K562 (cell line): ENCODE data around the gene CD46. TPM values are rescaled to one million over a fixed set of nuclear protein-coding genes. Genes with fewer than 3 reads are reported as not detected.

Experiments used
- ELK1 ChIP-seq: sonication (generic); formaldehyde crosslinking; IDR thresholded peaks from 2 replicates; pipeline ENCODE4 v1.8.1; 2022; ENCODE audit warnings: missing genetic modification reagents
- FOSL1 ChIP-seq: fragments of 200-800 bp; sonication (Bioruptor generic); conservative IDR thresholded peaks from 2 replicates; pipeline ENCODE4 v1.6.1; 2016; ENCODE audit warnings: missing genetic modification characterization, missing compliant biosample characterization
- FOXP1 ChIP-seq: sonication (generic); formaldehyde crosslinking; IDR thresholded peaks from 2 replicates; pipeline ENCODE4 v1.8.0; 2022; ENCODE audit warnings: mild to moderate bottlenecking, missing genetic modification reagents
- NFYB ChIP-seq: IDR thresholded peaks from 2 replicates; pipeline ENCODE4 v1.6.1; 2011; ENCODE audit warnings: mild to moderate bottlenecking, moderate library complexity; ENCODE audit not compliant: insufficient read length; ENCODE audit errors: extremely low read depth
- NUFIP1 ChIP-seq: fragments of 450-650 bp; IDR thresholded peaks from 2 replicates; pipeline ENCODE4 v1.6.1; 2018; ENCODE audit not compliant: partially characterized antibody
- RBBP5 ChIP-seq: fragments of 200-600 bp; sonication (generic); IDR thresholded peaks from 2 replicates; pipeline ENCODE4 v1.6.1; 2012; ENCODE audit warnings: borderline replicate concordance, mild to moderate bottlenecking, low read length, control low read depth, inconsistent platforms; ENCODE audit not compliant: insufficient read depth, poor library complexity, severe bottlenecking
- TCF7 ChIP-seq: sonication (generic); IDR thresholded peaks from 2 replicates; pipeline ENCODE4 v1.6.1; 2016; ENCODE audit warnings: antibody characterized with exemption, borderline replicate concordance
- ZNF197 ChIP-seq: fragments of 200-800 bp; sonication (Bioruptor generic); IDR thresholded peaks from 2 replicates; pipeline ENCODE4 v1.6.1; 2016; ENCODE audit warnings: low read depth, missing genetic modification characterization, missing compliant biosample characterization
- ZNF24 ChIP-seq: fragments of 450-650 bp; IDR thresholded peaks from 2 replicates; pipeline ENCODE4 v1.6.1; 2016
- polyA plus RNA-seq, 8 experiments: library from polyadenylated mRNA; depleted of rRNA in 4 of 8; stranded (reverse) in 5 of 8; unstranded in 3 of 8; fragments of >200 nt; fragmentation: Nextera tagmentation in 2 of 8; fragmentation: Illumina TruSeq in 1 of 8; extraction: Ambion mirVana in 2 of 8; extraction: Trizol in 1 of 8; gene quantifications; 2 replicates each; pipeline versions ENCODE4 v1.2.1 to v1.2.3, GENCODE V29; 2011 to 2014; ENCODE audit warnings: inconsistent platforms in 1 of 8, missing spikeins in 1 of 8
- total RNA-seq, 7 experiments: library from RNA; depleted of rRNA in 6 of 7; stranded (reverse); fragments of >200 nt in 6 of 7; fragmentation: Illumina TruSeq in 2 of 7; extraction: Trizol in 2 of 7; gene quantifications; 2 replicates each; pipeline versions ENCODE4 v1.2.1 to v1.2.3, GENCODE V29; 2011 to 2021; ENCODE audit warnings: low replicate concordance in 1 of 7
- TF ChIP-seq, protein P1 (sequence below): fragments of 250-450 bp; sonication (Bioruptor Pico); IDR thresholded peaks from 2 replicates; pipeline ENCODE4 v1.5.0; 2022; ENCODE audit warnings: mild to moderate bottlenecking
- TF ChIP-seq, protein P2 (sequence below): fragments of 450-650 bp; formaldehyde crosslinking; IDR thresholded peaks from 2 replicates; pipeline ENCODE4 v1.4.0; 2020; ENCODE audit warnings: mild to moderate bottlenecking, mixed read lengths
- TF ChIP-seq, protein P3 (sequence below): IDR thresholded peaks from 2 replicates; pipeline ENCODE4 v1.6.1; 2011; ENCODE audit not compliant: insufficient read length; ENCODE audit errors: extremely low read depth
- TF ChIP-seq, protein P4 (sequence below): fragments of 200-800 bp; sonication (Bioruptor generic); IDR thresholded peaks from 2 replicates; pipeline ENCODE4 v1.6.1; 2017; ENCODE audit warnings: missing genetic modification characterization, missing compliant biosample characterization
- TF ChIP-seq, protein P5 (sequence below), 2 experiments: fragments of 450-650 bp in 1 of 2; sonication (generic) in 1 of 2; formaldehyde crosslinking in 1 of 2; IDR thresholded peaks in 1 of 2; conservative IDR thresholded peaks in 1 of 2; 2 replicates each; pipeline versions ENCODE4 v1.6.1 to v1.8.1; 2016 to 2023; ENCODE audit warnings: mild to moderate bottlenecking in 2 of 2, moderate library complexity in 2 of 2, inconsistent platforms in 1 of 2, missing genetic modification reagents in 1 of 2
- TF ChIP-seq, protein P6 (sequence below): sonication (generic); formaldehyde crosslinking; IDR thresholded peaks from 2 replicates; pipeline ENCODE4 v1.8.1; 2023; ENCODE audit warnings: mild to moderate bottlenecking, missing genetic modification reagents

CD46 gene
- total and polyA plus RNA-seq, 9 of the 15 experiments (the other 6 are each of a cell fraction or from before 2014, with no cell fraction given): 87.9 to 374 (median 156) TPM

- TF ChIP-seq RBBP5 (peak; percentile 78), ZNF24 (no peak), TCF7 (no peak), ELK1 (CRISPR knock-in tag) (no peak), FOXP1 (no peak), NUFIP1 (no peak), FOSL1 (peak; percentile 75), ZNF197 (CRISPR knock-in tag) (no peak), NFYB (no peak)
- TF ChIP-seq, protein P1, sequence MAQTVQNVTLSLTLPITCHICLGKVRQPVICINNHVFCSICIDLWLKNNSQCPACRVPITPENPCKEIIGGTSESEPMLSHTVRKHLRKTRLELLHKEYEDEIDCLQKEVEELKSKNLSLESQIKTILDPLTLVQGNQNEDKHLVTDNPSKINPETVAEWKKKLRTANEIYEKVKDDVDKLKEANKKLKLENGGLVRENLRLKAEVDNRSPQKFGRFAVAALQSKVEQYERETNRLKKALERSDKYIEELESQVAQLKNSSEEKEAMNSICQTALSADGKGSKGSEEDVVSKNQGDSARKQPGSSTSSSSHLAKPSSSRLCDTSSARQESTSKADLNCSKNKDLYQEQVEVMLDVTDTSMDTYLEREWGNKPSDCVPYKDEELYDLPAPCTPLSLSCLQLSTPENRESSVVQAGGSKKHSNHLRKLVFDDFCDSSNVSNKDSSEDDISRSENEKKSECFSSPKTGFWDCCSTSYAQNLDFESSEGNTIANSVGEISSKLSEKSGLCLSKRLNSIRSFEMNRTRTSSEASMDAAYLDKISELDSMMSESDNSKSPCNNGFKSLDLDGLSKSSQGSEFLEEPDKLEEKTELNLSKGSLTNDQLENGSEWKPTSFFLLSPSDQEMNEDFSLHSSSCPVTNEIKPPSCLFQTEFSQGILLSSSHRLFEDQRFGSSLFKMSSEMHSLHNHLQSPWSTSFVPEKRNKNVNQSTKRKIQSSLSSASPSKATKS (CRISPR knock-in tag): no peak
- TF ChIP-seq, protein P2, sequence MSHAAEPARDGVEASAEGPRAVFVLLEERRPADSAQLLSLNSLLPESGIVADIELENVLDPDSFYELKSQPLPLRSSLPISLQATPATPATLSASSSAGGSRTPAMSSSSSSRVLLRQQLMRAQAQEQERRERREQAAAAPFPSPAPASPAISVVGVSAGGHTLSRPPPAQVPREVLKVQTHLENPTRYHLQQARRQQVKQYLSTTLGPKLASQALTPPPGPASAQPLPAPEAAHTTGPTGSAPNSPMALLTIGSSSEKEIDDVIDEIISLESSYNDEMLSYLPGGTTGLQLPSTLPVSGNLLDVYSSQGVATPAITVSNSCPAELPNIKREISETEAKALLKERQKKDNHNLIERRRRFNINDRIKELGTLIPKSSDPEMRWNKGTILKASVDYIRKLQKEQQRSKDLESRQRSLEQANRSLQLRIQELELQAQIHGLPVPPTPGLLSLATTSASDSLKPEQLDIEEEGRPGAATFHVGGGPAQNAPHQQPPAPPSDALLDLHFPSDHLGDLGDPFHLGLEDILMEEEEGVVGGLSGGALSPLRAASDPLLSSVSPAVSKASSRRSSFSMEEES (CRISPR knock-in tag): no peak
- TF ChIP-seq, protein P3, sequence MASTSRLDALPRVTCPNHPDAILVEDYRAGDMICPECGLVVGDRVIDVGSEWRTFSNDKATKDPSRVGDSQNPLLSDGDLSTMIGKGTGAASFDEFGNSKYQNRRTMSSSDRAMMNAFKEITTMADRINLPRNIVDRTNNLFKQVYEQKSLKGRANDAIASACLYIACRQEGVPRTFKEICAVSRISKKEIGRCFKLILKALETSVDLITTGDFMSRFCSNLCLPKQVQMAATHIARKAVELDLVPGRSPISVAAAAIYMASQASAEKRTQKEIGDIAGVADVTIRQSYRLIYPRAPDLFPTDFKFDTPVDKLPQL: no peak
- TF ChIP-seq, protein P4, sequence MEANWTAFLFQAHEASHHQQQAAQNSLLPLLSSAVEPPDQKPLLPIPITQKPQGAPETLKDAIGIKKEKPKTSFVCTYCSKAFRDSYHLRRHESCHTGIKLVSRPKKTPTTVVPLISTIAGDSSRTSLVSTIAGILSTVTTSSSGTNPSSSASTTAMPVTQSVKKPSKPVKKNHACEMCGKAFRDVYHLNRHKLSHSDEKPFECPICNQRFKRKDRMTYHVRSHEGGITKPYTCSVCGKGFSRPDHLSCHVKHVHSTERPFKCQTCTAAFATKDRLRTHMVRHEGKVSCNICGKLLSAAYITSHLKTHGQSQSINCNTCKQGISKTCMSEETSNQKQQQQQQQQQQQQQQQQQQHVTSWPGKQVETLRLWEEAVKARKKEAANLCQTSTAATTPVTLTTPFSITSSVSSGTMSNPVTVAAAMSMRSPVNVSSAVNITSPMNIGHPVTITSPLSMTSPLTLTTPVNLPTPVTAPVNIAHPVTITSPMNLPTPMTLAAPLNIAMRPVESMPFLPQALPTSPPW: peak; percentile 54
- TF ChIP-seq, protein P5, sequence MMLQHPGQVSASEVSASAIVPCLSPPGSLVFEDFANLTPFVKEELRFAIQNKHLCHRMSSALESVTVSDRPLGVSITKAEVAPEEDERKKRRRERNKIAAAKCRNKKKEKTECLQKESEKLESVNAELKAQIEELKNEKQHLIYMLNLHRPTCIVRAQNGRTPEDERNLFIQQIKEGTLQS (IDR thresholded peaks at IDR 0.05): peak; percentile 62
- TF ChIP-seq, protein P5 (CRISPR knock-in tag; conservative IDR thresholded peaks at IDR 0.05): 0 out of 2 replicates have a peak, but pooled peaks have one; percentile 53
- TF ChIP-seq, protein P6, sequence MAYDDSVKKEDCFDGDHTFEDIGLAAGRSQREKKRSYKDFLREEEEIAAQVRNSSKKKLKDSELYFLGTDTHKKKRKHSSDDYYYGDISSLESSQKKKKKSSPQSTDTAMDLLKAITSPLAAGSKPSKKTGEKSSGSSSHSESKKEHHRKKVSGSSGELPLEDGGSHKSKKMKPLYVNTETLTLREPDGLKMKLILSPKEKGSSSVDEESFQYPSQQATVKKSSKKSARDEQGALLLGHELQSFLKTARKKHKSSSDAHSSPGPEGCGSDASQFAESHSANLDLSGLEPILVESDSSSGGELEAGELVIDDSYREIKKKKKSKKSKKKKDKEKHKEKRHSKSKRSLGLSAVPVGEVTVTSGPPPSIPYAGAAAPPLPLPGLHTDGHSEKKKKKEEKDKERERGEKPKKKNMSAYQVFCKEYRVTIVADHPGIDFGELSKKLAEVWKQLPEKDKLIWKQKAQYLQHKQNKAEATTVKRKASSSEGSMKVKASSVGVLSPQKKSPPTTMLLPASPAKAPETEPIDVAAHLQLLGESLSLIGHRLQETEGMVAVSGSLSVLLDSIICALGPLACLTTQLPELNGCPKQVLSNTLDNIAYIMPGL (CRISPR knock-in tag): no peak
Measured at GRCh38 chr1:207825719-207826556, 74.1 kb downstream of the CD46 start (continued).
